Stimulated activated CD4-positive, alpha-beta T cell treated with anti-CD3 and anti-CD28 coated beads, Interleukin-4, amount 100 ng/mL, for 24 hours (primary cell): ENCODE results near the gene UBP1.
"Not testable (repeated sequence)": the region's sequence is repeated elsewhere in the genome, so short reads cannot be mapped to it uniquely, and the experiment has no call there.

Experiments used
- DNase-seq: peaks from one replicate; pipeline ENCODE4 v3.0.0-alpha.2; 2020

The UBP1 gene

DNA sequence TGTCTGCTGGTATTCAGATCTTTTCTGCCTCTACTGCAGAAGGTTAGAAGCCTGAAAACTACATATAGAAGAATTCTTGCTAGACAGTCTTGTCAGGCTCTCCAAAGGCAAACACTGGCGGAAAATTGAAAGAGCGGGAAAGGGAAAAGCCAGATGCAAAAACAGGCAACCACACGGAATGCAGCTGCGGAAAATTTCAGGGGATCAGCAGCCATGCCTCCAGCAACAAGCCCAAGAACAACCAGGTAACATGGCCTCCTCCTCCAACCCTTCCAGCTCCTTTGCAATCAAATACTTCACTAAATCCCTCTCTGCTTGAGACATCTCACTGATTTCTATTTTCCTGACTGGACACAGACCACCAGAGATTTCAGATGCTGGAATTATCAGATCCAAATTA is 9.6 kb downstream of the UBP1 start:
- DNase-seq: no peak

DNA sequence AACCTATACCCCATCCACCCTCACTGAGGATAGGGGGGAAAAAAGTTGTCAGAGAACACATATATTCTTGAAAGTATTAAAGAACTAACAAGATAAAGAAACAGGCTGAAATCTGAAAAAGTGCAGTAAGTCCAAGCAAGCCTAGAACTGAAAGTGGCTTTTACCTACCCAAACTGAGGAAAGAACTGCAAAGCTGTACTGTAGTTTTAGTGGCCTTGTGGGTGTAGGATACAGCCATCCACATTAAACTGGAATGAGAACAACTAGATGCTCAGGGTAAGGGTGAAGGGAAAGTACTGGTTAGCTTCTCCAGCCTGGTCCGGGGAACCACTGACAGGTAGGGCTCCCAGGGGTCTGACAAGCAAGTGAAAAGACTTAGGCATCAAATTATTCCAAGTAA is 10.1 kb downstream of the UBP1 start:
- no peak for DNase-seq

DNA sequence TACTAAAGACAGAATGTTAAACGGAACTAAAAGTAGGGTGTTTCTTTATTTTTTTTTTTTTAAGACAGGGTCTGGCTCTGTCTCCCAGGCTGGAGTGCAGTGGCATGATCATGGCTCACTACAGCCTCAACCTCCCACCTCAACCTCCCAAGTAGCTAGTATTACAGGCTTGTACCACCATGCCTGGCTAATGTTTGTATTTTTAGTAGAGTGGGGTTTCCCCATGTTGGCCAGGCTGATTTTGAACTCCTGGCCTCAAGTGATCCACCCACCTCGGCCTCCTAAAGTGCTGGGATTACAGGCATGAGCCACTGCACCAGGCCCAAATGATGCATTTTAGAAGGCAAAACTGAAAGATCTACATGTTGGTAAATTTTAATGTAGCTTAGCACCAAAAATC is 10.9 kb downstream of the UBP1 start:
- DNase-seq: not testable (repeated sequence)

DNA sequence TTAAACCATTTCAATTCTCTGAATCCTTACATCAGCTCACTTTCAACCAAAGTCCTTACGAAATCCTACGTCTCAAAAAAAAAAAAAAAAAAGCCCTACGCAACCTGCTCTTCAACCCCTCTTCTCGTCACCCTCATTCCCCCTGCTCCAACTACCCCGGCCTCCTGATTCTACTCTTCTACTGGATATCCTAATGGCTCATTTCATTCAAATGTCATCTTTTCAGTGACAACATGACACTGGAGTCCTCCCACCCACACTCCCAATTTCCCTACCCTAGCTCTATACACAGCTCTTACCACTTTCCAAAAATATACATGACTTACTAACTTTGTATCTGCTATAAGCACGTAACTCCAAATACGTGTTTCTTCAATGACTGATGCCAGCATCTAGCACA is 11.5 kb downstream of the UBP1 start:
- no peak for DNase-seq

DNA sequence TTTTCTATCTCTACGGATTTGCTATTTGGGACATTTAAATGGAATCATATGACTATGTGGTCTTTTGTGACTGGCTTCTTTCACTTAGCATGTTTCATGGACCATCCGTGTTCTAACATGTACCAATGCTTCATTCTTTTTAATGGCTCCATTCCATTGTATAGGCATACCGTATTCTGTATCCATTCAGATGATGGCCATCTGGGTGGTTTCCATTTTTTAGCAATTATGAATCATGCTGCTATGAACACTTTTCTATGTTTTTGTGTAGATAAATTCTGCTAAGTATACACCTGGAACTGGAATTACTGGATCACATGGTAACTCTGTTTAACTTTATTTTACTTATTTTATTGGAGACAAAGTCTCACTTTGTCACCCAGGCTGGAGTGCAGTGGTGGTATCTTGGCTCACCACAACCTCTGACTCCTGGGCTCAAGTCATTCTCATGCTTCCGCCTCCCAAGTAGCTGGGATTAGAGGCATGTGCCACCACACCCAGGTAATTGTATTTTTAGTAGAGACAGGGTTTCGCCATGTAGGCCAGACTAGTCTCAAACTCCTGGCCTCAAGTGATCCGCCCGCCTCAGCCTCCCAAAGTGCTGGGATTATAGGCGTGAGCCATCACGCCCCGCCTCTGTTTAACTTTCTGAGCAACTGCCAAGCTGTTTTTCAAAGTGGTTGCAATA is 13.4 kb downstream of the UBP1 start:
- no peak for DNase-seq

DNA sequence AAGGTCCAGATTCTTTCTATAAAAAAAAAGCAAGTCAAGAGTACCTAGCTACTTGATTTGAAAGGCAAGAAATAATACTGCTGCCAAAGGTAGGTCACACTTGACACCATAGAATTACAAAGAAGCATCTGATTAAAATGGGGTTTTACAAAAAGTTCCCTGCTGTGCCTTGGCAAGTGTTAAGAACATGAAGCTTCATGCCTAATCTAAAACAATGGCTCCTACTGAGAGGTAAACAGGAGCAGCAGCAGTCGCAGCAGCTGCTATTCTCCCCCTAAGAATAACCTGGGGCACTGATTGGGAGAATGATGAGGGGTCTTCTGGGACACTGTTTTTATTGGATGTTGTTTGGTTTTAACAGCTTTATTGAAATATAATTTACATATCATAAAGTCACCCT is 14.1 kb downstream of the UBP1 start:
- DNase-seq: no peak

DNA sequence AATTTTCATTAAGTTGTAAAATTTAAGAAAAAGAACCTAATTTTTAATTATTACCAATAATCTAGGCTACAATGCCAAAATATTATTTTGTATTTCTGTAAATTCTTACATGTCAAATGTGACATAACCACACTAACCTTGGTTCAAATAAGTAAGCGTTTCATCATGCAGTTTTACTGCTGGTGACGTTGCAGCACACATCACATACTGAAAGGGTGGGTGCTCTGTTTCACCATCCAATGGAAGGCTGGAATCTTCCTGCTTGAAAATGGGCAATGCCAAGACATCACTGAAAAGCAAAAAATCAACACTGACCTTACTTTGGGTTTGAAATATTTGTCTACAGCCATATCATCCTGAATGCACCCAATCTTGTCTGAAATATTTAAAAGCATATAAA is 14.8 kb downstream of the UBP1 start:
- DNase-seq: no peak

DNA sequence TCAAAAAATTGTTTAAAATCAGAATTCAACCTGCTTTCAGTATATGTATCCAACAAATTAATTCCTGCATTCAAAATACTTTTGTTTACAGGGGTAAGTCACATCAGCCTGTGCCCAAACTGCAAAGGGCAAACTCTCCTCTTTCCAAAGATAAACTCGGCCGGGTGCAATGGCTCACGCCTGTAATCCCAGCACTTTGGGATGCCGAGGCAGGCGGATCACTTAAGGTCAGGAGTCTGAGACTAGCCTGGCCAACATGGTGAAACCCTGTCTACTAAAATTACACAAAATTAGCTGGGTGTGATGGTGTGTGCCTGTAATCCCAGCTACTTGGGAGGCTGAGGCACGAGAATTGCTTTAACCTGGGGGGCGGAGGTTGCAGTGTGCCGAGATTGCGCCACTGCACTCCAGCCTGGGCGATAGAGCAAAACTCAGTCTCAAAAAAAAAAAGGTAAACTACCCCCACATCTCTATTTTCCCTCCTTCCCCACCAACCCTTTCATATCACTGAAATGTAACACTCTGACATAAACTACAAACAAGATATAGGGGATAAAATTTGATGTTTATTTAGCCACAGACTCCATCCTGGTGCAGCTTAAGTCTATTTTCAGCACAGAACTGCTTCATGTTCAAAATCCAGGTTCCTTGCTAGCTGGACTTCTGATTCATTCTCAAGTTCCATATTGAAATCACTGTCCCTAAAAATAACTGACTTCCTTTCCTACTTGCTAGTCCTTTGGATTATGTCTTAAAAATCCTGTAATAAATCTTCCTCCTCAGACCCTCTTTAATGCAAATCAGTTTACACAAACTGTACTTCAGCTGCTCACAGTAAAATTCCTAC is 15.4 kb downstream of the UBP1 start:
- DNase-seq: no peak

DNA sequence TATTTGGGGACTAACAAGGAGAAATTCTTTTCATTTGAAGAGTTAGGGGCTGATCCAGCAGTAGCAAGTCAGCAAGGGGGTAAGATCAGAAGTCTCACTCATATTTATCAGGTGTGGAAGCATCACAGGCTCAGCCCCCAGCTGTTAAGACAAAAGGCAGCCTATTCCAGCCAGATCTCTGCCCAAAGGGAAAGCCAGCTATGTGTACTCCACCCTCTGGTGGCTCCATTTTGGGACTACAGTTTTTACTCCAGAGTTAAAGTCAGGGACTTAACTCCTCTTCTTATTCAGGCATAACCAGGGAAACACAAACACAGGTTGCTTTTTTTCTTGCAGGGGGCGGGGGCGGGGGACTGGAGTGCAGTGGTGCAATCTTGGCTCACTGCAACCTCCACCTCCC is 19.2 kb downstream of the UBP1 start:
- DNase-seq: no peak

DNA sequence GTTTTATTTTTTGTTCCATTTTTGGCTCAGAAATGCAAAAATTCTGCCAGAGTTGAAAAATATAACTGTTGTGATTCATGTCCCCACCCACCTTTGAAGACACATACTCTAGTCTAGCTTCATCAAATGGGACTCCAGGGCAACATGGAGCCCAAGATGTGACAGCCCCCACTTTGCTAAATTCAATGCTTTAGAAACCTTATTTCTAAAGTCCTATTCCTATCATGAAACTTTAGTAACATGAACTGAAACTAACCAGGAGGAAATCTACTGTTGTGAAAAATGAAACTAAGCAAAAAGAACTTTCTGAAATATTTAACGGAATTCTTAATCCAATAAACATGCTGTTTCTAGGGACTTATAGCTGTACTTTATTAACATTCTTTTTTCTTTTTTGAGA is 20.3 kb downstream of the UBP1 start:
- no peak for DNase-seq

DNA sequence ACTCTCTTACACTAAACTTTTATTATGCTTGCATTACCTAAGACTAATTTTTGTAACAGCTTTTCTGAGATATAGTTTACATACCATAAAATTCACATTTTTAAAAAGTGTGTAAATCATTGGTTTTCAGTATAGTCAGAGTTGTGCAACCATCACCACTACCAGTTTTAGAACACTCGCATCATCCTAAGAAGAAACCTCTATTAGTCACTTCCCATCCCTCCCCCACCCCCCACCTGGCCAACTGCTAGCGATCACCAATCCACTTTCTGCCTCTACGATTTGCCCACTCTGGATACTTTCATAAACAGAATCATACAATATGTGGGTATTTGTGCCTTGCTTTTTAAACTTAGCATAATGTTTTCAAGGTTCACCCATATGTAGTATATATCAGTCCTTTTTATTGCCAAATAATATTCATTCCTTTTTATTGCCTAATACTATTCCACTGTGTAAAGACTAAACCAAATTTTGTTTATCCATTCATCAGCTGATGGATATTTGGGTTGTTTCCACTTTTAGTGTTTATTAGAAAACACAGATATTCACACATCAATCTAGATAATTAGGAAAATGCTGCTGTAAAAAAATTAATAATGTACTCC is 23.0 kb downstream of the UBP1 start:
- DNase-seq: no peak

DNA sequence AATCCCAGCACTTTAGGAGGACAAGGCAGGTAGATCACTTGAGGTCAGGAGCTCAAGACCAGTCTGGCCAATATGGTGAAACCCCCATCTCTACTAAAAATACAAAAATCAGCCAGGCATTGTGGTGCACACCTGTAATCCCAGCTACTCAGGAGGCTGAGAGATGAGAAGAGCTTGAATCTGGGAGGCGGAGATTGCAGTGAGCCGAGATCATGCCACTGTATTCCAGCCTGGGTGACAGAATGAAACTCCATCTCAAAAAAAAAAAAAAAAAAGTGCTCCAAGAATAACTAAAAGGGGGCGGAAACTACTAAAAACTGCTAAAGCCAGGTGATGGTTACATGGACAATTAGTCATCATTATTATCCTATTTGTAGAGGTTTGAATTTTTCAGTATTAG is 29.4 kb downstream of the UBP1 start:
- not testable (repeated sequence) for DNase-seq

DNA sequence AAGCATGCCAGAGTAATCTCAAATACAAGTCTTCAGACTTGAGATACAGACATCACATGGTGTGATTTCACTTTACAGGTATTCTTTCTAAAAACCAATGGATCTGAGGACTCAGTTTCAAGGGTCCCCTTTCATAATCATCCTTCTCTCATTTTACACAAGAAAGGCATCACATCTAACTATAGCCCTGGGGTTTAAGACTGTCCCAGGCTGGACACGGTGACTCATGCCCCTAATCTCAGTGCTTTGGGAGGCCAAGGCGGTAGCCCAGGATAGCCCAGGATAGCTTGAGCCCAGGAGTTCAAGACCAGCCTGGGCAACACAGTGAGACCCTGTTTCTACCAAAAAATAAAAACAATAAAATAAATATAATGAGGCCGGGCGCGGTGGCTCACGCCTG is 36.4 kb downstream of the UBP1 start:
- DNase-seq: no peak

DNA sequence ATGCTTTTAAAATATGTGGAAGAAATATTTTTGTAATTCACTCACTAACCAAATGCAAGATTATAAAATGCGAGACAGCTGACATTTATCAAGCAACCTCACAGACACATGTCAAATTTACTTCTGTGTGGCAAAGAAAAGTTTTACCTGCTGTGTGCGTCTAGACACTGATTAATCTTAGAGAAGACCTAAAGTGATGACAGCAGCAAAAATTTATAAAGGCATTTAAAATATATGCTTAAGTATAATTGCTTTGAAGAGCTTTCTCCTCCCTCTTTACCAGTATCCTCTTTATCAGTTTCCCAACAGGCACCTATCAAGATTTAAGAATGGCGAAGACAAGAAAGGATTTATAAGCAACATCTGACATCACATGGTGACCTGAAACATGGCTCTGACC is 37.3 kb downstream of the UBP1 start:
- no peak for DNase-seq

DNA sequence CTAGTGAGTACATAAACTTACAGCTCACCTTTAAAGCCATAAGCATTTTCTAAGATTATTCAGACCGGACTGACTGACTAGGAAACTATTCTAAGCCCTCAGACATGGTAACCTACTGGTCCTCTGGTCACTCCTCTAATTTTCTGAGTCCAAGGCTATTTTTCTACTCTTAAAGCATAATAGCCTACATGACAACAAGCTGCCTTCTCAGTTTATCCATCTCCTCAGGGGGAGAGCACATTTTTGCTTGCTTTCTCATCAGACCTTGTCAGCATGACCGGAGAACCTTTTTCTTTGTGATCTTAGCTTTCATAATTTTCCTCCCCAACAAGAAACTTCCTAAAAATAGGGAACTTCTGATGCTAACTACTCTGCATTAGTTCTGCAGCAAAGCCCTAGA is 38.4 kb downstream of the UBP1 start:
- DNase-seq: no peak

DNA sequence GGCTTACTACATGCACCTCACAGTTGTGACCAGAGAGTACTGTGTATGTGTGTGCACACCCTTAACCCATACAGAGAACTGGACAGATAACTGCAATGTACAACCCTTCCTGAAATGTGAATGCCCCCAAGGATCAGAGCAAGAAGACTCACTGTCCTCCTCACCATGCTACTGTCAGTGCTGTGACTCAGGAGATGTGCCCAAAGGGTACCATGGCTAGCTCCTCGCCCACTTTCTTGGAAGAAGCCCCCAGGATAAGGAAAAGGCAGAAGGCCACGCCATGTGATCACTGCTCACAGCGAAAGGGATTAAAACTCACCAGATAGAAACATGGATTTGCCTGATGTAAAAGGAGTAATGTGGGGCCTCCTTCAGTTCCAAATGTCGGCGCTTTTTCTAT is 41.8 kb downstream of the UBP1 start:
- no peak for DNase-seq

DNA sequence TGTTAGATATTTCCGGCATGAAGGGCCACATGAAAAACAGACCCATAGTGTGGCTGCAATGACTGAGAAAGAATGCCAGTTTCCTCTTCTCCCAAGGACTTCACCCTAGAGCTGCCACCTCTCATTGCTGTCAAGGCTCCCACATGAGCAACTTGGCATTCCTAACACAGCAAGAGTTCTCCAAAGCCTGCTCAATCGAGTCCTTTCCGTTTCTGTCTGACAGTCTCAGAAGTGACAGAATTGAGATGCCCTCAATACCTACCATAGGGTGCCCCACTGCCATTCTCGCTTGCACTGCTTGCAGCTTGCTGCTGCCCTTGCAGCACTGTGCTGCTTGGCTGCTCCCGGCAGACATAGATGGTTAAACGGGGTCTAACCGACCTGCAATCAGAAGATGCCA is 44.3 kb downstream of the UBP1 start:
- no peak for DNase-seq

DNA sequence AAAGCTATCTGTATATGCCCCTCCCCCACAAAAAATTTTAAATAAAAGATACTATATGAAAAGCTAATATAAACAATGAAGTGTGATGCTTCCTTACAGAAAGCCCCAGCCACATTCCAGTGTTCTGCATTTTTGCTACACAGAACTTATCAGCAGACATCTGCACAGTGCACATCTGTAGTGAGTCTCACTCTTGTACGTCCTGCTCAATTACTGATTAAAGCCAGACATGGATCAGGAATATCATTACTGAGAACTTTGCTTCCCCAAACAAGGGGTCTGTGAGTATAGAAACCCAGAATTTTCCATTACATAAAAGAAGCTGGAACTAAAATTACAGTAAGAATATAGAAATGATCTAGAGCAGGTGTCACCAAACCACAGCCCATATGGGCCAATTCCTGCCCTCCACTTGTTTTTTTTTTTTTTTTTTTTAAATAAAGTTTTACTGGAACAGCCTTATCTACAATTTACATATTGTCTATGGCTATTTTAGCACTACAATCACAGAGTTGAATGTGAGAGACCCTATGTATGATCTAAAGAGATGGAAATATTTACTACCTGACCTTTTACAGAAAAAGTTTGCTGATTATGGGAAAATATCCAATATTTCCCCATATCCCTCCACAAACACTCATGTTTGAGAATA is 45.7 kb downstream of the UBP1 start:
- DNase-seq: no peak

DNA sequence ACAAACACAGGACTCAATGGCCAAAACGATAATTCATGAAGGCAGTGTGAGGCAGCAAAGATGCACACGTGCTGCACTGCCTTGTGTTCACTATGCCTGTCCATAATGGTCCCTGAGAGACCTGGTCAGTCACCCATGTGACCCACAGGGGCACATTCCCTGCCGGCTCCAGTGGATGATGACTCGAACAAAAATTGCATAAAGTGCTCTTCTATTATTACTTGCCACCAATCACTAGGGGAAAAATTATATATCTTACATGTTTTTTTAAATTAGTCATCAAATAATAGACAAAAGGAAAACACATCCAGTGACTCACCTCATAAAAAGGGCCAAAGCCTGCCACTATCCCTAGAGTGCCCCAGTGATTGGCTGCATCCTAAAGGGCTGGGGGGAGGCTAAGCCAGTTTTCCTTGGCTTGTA is 47.5 kb downstream of the UBP1 start:
- DNase-seq: no peak

DNA sequence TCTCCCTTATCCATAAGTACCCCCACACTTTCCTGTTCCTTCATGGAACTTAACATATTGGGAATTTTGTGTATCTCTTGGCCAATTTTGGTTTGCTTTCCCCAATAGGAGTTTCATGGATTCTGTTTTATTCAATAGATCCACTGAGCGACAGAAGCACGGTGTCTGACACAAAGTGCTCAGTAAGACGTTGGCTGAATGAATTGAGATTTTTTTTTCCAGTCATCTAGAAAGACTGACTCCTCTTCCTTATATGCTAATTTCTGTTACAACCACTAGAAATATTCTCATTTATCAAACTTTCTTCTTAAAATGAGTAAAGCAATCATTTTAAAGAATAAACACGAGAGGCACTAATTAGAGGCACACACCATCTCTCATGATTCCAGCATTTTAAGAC is 48.1 kb downstream of the UBP1 start:
- no peak for DNase-seq

DNA sequence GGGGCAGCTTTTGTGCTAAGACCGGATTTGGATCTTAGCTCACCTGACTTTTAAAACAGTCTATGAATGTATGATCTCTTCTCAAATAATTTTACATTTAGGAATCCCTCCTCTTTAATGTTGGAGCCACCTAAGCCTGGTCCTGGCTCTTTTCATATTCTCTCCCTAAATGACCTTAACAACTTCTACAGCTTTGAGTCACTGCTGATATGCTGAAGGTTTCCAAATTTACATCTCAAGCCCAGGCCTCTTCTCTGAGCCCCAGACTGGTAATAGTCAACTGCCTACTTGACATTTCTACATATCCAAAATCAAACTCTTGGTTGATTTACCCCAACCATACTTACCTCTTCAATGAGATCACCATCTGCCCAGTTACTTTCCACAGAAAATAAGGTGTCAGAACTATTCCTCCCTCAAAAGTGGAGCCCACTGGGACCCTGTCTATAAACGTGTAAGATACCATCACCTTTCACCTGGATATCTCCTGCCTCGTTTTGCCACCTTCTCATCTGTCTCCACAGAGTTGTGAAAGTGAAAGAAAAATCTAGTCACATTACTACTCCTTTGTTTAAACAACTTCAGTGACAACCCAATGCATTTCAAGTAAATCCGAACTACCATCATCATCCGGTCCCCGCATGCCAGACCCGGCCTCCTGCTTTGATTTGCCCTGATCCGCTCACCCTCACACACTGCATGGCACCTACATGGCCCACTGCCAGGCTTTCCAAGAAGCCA is 48.8 kb downstream of the UBP1 start:
- no peak for DNase-seq

DNA sequence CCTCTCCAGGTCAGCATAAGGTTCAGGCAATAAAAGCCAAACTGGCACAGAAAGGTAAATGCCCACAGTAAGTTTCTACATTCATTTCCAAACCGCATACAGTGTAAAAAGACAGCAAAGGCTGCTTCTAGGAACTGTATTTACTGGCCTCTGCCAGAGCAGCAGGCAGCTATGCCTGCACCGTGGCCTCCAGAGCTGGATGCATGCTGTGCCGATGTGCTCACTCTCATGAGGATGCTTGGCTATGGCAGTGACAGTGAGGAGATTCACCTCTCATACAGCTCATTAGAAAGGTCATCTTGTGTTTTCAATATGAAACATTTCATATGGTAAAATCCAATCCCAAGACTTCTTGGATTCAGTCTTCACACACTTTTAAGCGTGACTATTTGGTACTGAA is 50.3 kb downstream of the UBP1 start:
- no peak for DNase-seq
